ENCODE results near the gene LHX3.

LHX3 gene

DNA sequence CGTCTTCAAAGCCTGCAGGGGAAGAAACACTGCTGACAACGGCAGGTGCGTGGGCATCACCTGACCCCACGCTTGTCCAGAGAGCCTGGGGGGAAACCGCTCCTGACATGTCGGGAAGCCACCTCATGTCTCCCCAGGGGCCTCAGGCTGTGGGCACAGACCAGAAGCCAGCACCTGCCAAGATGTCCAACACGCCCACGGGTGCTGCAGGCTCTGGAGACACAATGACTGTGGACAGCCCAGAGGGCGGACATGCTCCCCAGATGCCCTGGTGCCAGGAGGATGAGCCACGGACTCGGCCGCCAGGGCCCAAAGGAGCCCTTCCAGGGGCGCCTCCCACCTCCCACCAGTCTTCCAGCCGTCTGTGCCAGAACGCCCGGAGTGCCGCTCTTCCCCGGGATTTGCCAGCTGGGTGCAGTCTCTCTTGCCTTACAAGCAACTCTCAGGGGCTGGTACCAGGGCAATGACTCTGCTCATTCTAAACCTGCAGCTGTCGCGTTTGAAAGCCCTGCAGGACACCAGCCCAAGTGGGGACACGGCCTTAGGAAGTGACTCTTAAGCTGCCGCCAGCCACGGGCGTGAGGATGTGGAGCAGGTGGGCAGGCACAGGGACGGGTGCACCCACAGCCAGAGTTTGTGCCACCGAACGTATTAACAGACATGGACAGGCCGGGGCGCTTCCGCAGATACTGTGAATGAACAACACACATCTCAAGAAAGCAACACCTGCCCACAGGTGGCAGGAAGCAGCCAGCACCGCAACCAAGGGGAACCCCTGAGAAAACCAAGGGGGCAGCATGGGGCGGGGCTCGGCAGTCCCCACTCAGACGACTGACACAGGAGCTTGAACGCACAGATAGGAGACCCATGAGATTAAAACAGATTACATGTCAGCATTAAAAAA is 6.8 kb upstream of the LHX3 start:
- no peak for DNase-seq (ENCODE audit: low read depth in 2 of 2)
- TF ChIP-seq, protein P1, sequence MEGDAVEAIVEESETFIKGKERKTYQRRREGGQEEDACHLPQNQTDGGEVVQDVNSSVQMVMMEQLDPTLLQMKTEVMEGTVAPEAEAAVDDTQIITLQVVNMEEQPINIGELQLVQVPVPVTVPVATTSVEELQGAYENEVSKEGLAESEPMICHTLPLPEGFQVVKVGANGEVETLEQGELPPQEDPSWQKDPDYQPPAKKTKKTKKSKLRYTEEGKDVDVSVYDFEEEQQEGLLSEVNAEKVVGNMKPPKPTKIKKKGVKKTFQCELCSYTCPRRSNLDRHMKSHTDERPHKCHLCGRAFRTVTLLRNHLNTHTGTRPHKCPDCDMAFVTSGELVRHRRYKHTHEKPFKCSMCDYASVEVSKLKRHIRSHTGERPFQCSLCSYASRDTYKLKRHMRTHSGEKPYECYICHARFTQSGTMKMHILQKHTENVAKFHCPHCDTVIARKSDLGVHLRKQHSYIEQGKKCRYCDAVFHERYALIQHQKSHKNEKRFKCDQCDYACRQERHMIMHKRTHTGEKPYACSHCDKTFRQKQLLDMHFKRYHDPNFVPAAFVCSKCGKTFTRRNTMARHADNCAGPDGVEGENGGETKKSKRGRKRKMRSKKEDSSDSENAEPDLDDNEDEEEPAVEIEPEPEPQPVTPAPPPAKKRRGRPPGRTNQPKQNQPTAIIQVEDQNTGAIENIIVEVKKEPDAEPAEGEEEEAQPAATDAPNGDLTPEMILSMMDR (IDR thresholded peaks at IDR 0.05; ENCODE audit: low read depth, low read length): no peak
- H3K4me3 ChIP-seq (replicated peaks in 1 of 2; ENCODE audit: low read depth in 2 of 2, low read length in 2 of 2): no peak overlapping the region

DNA sequence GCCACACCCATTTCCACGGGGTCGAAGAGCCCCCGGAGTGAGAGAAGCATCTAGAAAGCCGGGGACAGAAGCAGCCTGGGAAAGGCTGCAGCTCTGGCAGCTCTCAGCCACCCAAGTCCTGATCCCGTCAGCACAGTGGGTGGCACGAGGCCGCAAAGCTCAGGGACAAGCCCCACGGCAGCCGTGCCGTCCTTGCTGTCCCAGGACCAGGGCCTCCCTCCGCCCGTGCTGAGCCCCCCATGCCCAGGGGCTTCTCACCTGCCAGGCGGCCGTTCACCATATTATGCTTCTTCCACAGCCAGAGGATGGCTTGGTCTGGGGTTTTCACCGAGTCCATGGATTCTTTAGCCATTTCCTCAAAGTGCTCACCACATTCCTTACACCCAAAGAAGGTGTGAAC is 6.1 kb upstream of the LHX3 start:
- DNase-seq (ENCODE audit: low read depth in 2 of 2): no peak
- H3K4me3 ChIP-seq (replicated peaks in 1 of 2; ENCODE audit: low read depth in 2 of 2, low read length in 2 of 2): no peak overlapping the region
- TF ChIP-seq, protein P1 (IDR thresholded peaks at IDR 0.05; ENCODE audit: low read depth, low read length): no peak

- DNase-seq (ENCODE audit: low read depth in 2 of 2): no peak
- TF ChIP-seq, protein P1 (IDR thresholded peaks at IDR 0.05; ENCODE audit: low read depth, low read length): no peak
- H3K4me3 ChIP-seq (replicated peaks in 1 of 2; ENCODE audit: low read depth in 2 of 2, low read length in 2 of 2): no peak overlapping the region
Observed at GRCh38 chr9:136210276-136210675, 5.3 kb upstream of the LHX3 start.

GRCh38 chr9:136209786-136210185 is 4.9 kb upstream of the LHX3 start:
- TF ChIP-seq, protein P1 (IDR thresholded peaks at IDR 0.05; ENCODE audit: low read depth, low read length): no peak
- H3K4me3 ChIP-seq (replicated peaks in 1 of 2; ENCODE audit: low read depth in 2 of 2, low read length in 2 of 2): no peak overlapping the region
- no peak for DNase-seq (ENCODE audit: low read depth in 2 of 2)

GRCh38 chr9:136209232-136209631 is 4.3 kb upstream of the LHX3 start:
- TF ChIP-seq, protein P1 (IDR thresholded peaks at IDR 0.05; ENCODE audit: low read depth, low read length): no peak
- no peak overlapping the region for H3K4me3 ChIP-seq (replicated peaks in 1 of 2; ENCODE audit: low read depth in 2 of 2, low read length in 2 of 2)
- no peak for DNase-seq (ENCODE audit: low read depth in 2 of 2)

DNA sequence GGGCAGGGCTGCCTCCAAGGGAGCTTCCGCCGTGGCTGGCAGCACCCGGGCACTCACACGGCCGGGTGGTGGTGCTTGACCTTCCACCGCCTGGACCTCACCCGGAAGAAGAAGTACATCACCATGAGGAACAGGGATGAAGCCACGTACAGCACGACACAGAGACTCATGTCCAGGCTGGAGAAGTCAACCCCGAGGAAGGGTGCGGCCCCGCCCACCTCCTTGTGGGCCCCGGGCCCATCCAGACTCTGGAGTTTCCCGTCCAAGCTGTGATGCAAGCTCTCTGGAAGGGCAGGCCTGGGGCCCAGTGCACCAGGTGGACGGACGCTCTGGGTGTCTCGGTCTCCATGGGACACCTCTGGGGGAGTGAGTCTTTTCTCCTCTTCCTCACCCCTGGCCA is 3.7 kb upstream of the LHX3 start:
- TF ChIP-seq, protein P1 (IDR thresholded peaks at IDR 0.05; ENCODE audit: low read depth, low read length): no peak
- no peak for DNase-seq (ENCODE audit: low read depth in 2 of 2)
- no peak overlapping the region for H3K4me3 ChIP-seq (replicated peaks in 1 of 2; ENCODE audit: low read depth in 2 of 2, low read length in 2 of 2)
